Mesothelial cell of epicardium (in vitro differentiated cells): Measurements from ENCODE around the gene RBM4B. TPM values are rescaled to one million over a fixed set of nuclear protein-coding genes. Genes with fewer than 3 reads are reported as not detected.
"Not testable (repeated sequence)": the region's sequence is repeated elsewhere in the genome, so short reads cannot be mapped to it uniquely, and the experiment has no call there.

Experiments used
- DNase-seq, 2 experiments: peaks; one replicate each; pipeline ENCODE4 v3.0.0; 2021; ENCODE audit warnings: low spot score in 2 of 2; ENCODE audit not compliant: unreplicated experiment in 2 of 2
- H3K27ac Mint-ChIP-seq: 2 replicates; pipeline ENCODE4 v1.8.0; 2021; ENCODE audit warnings: mixed read lengths
- H3K27me3 Mint-ChIP-seq: 2 replicates; pipeline ENCODE4 v1.8.0; 2021; ENCODE audit warnings: low read depth, mixed read lengths
- H3K36me3 Mint-ChIP-seq: 2 replicates; pipeline ENCODE4 v1.8.0; 2021; ENCODE audit warnings: mixed read lengths
- H3K4me1 Mint-ChIP-seq: 2 replicates; pipeline ENCODE4 v1.8.0; 2021; ENCODE audit warnings: mixed read lengths
- H3K4me3 Mint-ChIP-seq: 2 replicates; pipeline ENCODE4 v1.8.0; 2021; ENCODE audit warnings: mild to moderate bottlenecking, moderate library complexity, mixed read lengths
- H3K9me3 Mint-ChIP-seq: 2 replicates; pipeline ENCODE4 v1.8.0; 2021; ENCODE audit warnings: mixed read lengths
- total RNA-seq: library from RNA; stranded (reverse); gene quantifications from 3 replicates; pipeline ENCODE4 v1.2.1, GENCODE V29; 2021
- TF ChIP-seq, protein P1 (sequence below): fragments of 200-600 bp; sonication (generic); IDR thresholded peaks from one replicate; pipeline ENCODE4 v1.5.0; 2021; ENCODE audit warnings: antibody characterized with exemption; ENCODE audit not compliant: unreplicated experiment

Gene RBM4B, protein sequence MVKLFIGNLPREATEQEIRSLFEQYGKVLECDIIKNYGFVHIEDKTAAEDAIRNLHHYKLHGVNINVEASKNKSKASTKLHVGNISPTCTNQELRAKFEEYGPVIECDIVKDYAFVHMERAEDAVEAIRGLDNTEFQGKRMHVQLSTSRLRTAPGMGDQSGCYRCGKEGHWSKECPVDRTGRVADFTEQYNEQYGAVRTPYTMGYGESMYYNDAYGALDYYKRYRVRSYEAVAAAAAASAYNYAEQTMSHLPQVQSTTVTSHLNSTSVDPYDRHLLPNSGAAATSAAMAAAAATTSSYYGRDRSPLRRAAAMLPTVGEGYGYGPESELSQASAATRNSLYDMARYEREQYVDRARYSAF
- 38.7 to 40.7 TPM (median 39.6 TPM) in 3 replicates for total RNA-seq

DNA sequence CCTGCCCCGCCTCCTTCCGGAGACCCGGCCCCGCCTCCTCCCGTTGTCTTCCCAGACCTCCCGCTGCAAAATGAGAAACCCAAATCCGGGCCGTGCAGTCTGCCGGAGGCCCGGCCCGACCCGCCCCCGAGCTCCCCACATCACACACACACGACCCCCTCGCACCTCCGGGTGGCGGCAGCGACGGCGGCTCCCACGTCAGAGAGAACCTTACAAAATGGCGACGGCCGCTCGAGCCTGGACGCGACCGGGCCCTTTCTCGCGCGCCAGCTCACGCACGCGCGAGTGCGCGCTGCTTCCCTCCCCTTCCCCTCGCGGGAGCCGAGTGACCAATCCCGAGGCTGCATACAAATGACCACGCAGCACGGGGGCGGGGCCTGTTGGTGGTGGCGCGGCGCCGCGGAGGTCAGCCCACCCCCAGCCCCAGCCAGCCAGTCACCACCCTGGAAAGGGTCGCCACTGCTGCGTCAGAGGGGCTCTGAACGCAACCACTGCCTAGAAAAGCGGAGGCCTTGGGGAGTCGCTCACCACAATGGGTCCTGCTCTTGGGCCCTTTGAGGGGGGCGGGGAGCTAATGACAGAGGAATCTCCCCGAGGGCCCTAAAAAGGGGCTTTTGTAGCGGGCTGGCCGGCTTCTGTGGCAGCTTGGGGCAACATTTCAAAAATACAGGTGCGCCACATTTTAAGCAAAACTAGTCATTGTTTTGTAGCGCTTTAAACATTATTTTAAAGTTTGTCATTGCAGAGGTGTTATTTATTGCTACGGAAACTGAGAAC is at the start of gene RBM4B:
Gene RBM4B, minus strand, starts transcription at position 289 of the 777 bp plus-strand sequence. CDS start 808 bp downstream, outside the sequence.
- Mint-ChIP-seq H3K36me3 (peaks cover 5% of the 10 kb centered on the region), H3K9me3 (no peaks in the 10 kb centered on the region), H3K4me3 (peak within 1 kb of the TSS; percentile 95), H3K4me1 (peaks cover 33% of the 10 kb centered on the region), H3K27me3 (no peaks in the 10 kb centered on the region), H3K27ac (peak within 1 kb of the TSS; percentile 100)
- peak; percentile 93 to 96 for DNase-seq
- TF ChIP-seq, protein P1, sequence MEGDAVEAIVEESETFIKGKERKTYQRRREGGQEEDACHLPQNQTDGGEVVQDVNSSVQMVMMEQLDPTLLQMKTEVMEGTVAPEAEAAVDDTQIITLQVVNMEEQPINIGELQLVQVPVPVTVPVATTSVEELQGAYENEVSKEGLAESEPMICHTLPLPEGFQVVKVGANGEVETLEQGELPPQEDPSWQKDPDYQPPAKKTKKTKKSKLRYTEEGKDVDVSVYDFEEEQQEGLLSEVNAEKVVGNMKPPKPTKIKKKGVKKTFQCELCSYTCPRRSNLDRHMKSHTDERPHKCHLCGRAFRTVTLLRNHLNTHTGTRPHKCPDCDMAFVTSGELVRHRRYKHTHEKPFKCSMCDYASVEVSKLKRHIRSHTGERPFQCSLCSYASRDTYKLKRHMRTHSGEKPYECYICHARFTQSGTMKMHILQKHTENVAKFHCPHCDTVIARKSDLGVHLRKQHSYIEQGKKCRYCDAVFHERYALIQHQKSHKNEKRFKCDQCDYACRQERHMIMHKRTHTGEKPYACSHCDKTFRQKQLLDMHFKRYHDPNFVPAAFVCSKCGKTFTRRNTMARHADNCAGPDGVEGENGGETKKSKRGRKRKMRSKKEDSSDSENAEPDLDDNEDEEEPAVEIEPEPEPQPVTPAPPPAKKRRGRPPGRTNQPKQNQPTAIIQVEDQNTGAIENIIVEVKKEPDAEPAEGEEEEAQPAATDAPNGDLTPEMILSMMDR: no peak

DNA sequence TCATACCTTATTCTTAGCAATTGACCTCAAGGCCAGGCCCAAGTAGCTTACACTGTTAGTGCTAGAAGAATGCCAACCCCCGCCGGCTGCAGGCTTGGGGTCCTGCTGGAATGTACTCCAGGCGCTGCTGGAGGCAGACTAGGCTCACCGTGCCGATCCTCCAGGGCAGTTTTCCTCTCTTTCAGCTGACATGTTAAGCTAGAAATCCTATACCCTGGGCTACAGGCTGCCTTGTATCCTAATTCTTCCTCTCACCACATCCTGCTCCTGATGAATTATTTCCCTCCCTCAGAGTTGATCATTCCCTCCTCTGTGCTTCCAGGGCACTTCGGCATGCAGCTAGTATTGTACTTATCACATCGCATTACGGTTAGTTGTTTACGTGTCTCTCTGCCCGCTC is 48.0 kb upstream of the RBM4B start:
- Mint-ChIP-seq H3K9me3 (no peaks in the 10 kb centered on the region), H3K4me1 (peaks cover 37% of the 10 kb centered on the region), H3K36me3 (no peaks in the 10 kb centered on the region), H3K4me3 (peak overlapping the region; percentile 74), H3K27ac (no peak overlapping the region), H3K27me3 (peaks cover 28% of the 10 kb centered on the region)
- TF ChIP-seq, protein P1: no peak
- no peak for DNase-seq

GRCh38 chr11:66725114-66725513 is 47.4 kb upstream of the RBM4B start:
- no peak for DNase-seq
- Mint-ChIP-seq H3K27me3 (peaks cover 28% of the 10 kb centered on the region), H3K9me3 (no peaks in the 10 kb centered on the region), H3K4me3 (no peak overlapping the region), H3K27ac (no peak overlapping the region), H3K36me3 (no peaks in the 10 kb centered on the region), H3K4me1 (peaks cover 42% of the 10 kb centered on the region)
- TF ChIP-seq, protein P1: no peak

DNA sequence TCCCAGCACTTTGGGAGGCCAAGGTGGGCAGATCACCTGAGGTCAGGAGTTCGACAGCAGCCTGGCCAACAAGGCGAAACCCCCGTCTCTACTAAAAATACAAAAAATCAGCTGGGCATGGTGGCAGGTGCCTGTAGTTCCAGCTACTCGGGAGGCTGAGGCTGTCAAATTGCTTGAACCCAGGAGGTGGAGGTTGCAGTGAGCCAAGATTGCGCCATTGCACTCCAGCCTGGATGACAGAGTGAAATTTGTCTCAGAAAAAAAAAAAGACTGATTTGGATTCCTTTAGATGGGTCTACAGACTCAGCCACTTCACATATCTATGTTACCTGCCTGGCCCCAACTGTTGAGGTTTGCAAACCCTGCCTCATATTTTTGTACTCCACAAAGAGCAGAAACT is 46.5 kb upstream of the RBM4B start:
- not testable (repeated sequence) for H3K27ac Mint-ChIP-seq, H3K4me3 Mint-ChIP-seq, DNase-seq, H3K9me3 Mint-ChIP-seq, H3K36me3 Mint-ChIP-seq
- Mint-ChIP-seq H3K4me1 (peaks cover 51% of the 10 kb centered on the region), H3K27me3 (peaks cover 25% of the 10 kb centered on the region)

DNA sequence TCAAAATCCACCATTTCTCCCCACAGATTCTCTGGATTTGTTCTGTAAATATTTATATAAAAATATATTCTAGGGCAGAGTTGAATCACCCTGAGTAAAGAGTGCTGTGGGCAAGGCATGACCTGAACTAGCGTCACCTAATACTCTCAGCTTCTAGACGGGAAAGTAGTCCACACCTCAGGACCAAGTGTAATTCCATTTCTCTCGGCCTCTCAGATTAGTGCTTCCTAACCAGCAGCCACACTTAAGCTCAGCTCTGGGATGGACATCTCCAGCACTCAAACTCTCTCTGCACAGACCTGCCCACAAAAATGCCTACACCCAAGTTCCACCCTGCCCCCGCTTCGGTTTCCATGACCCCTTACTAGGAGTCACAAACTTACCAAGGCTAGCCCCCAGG is 46.0 kb upstream of the RBM4B start:
- TF ChIP-seq, protein P1: no peak
- DNase-seq: no peak
- Mint-ChIP-seq H3K27me3 (peaks cover 21% of the 10 kb centered on the region), H3K36me3 (no peaks in the 10 kb centered on the region), H3K4me1 (peaks cover 52% of the 10 kb centered on the region), H3K27ac (no peak overlapping the region), H3K9me3 (no peaks in the 10 kb centered on the region), H3K4me3 (no peak overlapping the region)
